ENCODE data around the gene SH3BGRL.

SH3BGRL gene

DNA sequence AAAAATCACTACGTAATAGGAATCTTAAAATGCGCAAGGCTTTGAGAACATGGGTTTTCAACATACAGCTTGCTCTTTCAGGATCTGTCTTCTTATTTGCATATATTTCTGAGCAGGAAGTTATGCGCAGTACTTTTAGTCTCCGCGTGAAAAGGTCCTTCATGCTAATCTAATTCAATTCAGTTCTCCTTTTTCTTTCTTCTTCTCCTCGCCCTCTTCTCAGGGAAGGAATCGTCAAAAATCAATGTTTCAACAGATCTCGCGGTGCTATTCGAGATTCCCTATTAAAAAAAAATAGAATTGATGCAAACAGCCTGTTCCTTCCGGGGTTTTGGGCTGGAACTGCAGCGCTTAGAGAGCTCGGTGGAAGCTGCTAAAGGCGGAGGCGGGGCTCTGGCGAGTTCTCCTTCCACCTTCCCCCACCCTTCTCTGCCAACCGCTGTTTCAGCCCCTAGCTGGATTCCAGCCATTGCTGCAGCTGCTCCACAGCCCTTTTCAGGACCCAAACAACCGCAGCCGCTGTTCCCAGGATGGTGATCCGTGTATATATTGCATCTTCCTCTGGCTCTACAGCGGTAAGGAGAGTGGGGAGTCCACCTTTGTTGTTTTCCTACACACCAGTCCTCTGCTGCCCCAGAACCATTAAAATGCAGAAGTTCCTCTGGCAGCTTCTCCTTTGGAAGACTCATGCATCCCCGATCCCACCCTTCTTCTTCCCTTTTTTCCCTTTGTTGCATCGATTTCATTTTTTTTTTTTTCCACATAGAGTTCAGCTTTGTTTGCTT lies at the start of gene SH3BGRL, which contains the start of gene HMGN5:
Gene SH3BGRL (plus strand): TSS at position 432 of the 785 bp plus-strand sequence. CDS start 99 bp downstream, at position 531.
Gene HMGN5 (minus strand): TSS at position 243 of the 785 bp plus-strand sequence. CDS start 80,364 bp downstream, outside the sequence.
- peak; percentile 61 for DNase-seq

DNA sequence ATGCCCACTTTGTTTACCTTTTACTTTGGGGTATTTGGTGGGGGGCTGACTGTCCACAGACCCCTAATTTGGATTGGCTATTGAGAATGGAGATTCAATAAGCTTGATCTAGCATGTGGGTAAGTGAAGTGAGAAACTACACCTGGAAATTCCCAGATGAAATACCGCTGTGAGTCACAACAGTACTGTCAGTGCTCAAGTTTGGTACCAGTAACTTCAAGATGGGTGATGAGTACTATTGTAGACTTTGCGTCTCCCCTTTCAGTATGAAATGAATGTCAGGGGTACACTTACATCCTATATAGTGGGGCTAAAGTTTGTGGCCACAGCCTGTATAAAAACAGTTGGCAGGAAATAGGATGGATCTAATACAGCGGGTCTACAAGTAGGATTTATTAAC lies 33.5 kb upstream of the SH3BGRL start:
- DNase-seq, result no peak

DNA sequence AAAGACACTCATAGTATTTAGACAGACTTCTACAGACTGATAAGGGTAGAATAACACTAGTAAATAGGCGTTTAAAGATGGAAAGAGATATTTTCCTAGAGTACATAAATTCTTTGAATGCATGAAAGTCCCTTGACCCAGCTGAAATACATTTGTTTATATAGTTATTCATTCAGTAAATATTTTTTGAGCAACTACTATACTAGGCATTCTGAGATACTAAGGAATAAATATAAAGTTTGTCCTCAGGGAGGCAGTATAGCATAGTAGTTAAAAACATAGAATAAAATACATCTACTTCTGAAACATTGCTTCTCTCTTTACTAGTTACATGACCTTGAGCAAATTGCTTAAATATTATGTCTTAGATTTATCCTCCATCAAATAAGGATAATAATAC lies 27.6 kb upstream of the SH3BGRL start:
- no peak for DNase-seq

DNA sequence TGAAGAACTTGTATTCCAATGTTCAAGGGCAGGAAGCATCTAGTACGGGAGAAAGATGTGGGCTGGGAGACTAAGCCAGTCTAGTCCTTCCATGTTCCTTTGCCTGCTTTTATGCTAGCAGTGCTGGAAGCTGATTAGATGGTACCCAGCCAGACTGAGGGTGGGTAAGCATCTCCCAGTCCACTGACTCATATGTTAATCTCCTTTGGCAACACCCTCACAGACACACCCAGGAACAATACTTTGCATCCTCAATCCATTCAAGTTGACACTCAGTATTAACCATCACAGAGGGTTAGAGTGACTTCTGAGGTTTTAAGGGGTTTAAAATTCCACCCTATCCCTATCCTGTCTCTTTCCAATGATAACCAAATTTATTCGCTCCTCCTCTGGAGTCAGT lies 6.6 kb upstream of the SH3BGRL start:
- DNase-seq, result no peak

DNA sequence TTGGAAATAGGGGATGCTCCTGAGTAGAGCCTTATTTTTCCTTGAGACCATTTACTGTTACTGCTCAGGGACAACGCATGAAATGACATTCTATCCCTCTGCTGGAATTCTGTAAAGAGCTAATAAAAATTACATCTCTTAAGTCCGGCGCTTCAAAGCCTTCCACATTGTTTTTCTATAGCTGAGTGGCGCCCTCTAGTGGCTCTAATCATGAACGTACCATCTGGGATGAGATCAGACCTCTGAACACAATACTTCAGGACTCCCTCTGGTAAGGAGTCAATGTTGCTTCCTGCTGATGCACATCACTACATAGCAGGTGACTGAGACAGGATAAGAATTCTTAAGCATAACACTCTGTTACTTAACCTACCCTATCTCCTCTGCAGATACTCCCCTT lies 6.2 kb upstream of the SH3BGRL start:
- peak; percentile 64 for DNase-seq

DNA sequence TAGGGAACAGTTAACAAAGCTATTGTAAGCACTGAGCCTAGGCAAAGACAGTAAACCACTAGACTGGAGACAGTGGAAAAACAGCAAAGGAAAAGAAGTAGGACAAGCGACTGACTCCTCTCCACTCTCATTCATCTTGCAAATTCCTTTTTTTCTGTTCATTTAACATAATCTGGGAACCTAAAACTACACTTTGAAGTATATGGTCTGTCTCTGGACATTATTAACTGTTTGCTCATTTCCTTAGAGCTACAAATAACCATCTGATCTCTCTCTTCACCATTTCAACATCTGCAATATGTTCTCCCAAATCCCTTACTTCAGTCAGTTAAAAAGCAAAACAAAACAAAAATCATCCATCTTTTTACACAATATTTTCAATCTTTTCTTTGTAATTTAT lies 831 bp upstream of the SH3BGRL start:
- DNase-seq, result no peak

DNA sequence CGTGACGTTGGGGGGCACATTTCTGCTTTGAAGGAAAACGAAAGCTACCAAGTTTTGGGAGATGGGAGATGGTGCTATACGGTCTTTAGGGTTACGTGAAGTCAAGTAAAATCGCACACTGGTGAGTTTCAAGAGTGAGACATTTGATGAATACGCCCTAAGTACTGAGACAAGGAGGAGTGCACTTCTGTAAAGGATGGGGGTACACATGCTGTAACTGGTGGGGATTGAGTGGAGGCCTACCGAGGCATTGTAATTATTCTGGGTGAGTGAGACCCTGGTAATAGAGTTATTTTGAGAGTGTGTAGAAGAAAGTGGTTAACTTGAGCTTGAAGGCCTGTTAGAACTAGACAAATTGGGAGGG lies 536 bp downstream of the SH3BGRL start:
- no peak for DNase-seq

DNA sequence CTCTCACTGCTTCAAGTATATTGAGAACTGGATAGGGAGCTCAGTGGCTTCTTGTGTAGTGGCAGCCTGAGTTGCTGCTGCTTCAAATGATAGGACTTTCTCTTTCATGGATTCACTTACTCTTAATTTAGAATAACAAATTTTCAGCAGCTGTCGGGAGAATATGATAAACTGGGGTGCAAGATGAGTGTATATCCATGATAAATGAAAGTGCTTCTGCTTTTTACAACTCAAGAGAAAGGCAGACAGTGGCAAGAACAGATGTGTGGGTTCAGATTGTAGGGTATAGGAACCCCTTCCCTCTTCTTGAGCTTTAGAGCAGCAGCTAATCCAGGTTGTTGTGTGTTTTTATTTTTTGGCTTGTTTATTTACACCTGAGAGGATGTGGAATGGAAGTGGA lies 1.0 kb downstream of the SH3BGRL start:
- no peak for DNase-seq

DNA sequence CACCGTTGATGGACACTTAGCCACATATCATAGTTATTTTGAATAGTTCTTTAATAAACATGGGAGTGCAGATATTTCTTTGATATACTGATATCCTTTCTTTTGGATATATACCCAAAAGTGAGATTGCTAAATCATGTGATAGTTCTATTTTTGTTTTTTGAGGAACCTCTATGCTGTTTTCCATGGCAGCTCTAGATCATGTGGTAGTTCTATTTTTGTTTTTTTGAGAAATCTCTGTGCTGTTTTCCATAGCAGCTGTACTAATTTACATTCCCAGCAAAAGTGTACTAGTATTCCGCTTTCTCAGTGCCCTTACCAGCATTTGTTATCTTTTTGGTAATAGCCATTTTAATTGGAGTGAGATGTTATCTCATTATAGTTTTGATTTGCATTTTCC lies 3.6 kb downstream of the SH3BGRL start:
- no peak for DNase-seq

DNA sequence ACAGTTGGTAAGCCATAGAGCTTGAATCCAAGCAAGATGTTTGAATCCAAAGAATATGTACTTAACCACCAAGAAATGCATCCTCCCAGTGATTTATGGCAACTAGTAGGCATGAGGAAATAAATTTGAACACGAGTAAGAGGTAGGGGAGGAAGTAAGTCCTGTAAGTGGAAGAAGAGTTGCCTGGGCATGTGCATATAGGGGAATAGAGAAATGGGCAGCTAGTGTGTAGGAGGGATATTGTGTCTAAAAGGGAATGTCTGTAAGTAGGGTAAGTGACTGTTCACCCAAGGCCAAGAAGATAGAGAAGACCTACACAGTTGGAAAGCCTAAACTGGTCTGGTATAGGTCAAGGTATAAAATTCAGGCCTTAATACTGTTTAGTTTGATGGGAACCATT lies 4.6 kb downstream of the SH3BGRL start:
- DNase-seq, result no peak

DNA sequence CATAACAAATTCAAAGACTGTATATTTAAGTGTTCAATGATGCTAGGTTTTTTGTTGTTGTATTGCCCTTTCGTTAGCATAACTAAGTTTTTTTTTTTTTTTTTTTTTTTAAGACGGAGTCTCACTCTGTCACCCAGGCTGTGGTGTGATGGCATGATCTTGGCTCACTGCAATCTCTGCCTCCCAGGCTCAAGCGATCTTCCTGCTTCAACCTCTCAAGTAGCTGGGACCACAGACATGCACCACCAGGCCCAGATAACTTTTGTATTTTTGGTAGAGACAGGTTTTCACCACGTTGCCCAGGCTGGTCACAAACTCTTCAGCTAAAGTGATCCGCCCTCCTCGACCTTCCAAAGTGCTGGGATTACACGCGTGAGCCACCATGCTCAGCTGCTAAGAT lies 7.0 kb downstream of the SH3BGRL start:
- no peak for DNase-seq

DNA sequence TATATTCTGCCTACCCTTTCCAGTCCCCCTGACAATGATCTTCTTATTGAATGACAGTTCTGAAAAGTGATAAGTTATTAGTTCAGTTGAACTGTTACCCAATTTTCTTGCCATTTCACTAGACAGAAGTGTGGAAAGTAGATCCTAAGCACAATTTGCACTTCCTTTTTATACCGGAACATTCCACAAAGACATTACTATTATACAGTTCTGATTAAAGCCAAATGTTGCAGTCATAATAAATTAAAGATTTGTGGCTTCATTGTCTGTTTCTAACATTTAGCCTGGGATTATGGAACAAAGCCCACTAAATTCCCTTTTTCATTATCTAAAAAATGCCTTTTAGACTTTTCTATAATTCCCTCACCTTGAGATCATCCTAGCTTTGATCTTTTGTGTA lies 13.8 kb downstream of the SH3BGRL start:
- DNase-seq, result no peak

DNA sequence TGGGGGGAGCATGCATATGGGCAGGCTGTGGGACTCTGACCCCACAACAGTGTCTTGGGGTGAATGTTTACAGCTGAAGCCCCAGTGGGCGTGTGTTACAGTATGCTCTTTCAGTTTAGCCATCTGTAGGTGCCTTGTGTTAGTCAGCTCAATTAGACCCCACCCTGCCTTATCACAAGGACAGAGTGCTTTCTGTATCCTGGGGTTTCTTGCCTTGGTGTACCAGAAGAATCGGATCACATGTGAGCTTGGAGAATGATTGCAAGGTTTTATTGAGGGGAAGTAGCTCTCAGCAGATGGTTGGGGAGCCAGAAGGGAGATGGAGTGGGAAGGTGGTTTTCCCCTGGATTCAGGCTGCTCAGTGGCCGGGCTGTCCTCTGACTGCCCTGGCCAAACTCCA lies 27.3 kb downstream of the SH3BGRL start:
- DNase-seq, result no peak

DNA sequence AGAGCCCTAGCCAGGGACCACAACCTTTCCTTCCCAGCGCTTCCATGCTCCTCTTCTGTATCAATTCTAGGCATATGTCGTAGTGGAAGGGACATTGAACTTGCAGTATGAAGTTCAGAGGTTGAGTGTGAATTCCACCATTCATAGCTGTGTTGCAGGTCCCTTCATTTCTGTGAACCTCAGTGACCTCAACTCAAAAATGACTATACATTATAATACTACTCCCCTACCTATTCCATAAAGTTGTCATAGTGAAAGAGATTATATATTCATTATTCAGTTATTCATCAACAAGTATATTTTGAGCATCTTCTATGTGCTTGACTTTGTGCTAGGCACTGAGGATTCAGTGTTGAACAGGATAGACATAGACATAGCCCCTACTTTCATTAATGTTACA lies 28.0 kb downstream of the SH3BGRL start:
- DNase-seq, result no peak

DNA sequence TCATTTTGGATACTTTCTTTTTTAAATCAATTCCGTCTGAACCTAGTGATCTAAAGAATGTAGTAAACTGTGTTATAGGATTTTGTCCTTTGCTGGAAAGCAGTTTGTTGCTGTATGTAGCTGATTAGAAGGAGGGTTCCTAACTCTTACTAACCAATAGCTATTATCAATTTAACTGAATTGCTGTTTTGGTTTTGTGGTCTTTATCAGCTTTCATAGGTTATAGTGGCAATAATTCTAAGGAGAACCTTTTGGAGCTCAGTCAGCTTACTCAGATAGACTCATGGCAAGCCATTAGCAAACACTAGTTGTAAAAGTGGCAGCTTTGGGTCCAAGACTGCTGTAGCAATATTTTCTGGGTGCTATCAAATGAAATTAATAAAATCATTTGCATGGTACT lies 29.6 kb downstream of the SH3BGRL start:
- DNase-seq, result no peak

DNA sequence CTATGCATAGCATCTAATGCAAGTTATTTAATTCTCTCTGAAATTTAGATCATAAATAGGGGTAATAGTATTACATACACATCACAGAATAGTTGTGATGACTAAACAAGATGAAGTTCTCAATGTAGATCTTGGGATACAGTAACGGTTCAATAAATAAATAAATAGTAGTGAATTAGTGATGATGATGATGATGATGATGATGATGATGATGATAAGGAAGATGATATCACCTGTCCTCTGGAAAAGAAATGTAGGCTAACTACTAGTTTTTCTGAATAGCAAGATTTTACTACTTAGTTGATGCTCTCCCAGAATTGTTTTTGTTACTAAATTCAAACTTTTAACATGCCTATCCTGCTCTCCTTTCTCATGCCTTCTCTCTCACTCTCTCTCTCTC lies 30.3 kb downstream of the SH3BGRL start:
- DNase-seq, result no peak

DNA sequence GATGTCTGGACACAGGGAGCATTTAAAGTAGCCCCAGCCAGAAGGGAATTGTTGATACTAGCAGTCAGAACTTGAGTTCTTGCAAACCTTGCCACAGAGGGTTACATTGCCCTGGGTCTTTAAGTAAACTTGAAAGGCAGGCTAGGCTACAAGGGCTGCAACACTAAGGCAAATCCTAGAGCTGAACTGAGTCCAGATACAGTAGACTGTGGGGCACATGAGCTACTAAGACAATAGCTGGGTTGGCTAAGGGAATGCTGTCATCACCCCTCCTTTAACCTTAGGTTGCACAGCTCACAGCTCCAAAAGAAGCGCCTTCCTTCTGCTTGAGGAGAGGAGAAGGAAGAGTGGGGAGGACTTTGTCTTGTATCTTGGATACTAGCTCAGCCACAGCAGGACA lies 35.6 kb downstream of the SH3BGRL start:
- DNase-seq, result no peak

DNA sequence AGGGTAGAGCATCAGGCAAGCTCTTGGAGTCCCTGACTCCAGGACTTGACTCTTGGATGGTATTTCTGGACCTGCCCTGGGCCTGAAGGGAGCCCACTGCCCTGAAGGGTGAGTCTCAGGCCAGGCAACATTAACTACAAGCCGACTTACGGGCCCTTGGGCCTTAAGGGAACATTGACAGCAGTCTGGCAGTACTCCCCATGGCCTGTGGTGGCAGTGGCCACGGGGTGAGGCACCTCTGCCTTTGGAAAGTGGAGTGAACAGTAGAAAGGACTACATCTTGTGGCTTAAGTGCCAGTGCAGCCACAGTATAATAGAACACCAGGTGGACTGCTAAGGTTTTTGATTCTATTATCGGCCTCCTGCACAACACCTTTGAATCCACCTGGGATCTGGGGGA lies 36.3 kb downstream of the SH3BGRL start:
- no peak for DNase-seq

DNA sequence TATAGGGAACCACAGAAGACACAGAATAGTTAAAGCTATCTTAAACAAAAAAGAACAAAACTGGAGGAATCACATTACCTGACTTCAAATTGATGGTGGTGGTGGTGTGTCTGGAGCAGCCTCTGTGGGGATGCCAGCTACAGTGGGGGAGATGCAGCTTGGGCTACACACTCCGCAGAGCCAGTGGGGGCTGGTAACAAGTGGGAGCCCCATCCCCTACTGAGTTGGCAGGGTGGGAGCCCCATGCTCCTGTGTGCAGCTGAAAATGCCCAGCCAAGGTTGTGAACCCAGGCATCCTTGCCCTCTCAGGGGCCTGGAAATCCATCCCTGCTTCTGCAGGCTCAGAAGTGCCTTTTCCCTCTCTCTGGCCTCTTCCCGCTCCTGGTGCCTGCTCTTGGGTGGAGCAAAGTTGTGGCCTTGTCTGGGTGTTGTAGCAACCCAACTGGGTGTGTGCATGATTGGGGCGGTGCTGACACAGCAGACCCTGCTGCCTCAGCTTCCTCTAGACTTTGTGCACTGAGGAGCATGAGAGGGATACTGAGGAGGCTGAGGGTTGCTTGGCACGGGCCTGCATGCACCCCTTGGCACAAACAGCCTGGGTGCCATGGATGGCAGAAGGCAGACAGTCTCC lies 38.9 kb downstream of the SH3BGRL start:
- no peak for DNase-seq

DNA sequence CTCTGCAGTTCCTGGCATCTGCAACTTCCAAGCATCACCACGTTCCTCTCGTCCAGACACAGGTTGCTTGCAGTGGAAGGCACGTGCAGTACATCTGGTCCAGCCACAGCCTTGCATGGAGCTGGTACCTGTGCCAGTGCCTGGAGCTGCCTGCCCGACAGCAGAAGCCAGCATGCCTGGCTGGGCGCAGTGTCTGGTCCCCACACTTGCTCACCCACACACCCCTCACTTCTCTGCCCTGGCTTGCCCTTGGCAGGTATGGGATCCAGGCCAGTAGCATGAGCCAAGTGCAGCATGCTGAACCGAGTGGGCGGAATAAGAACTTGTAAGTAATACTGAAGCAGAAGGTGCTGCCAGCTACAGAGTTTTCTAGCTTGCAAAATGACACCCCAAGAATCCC lies 39.9 kb downstream of the SH3BGRL start:
- DNase-seq, result no peak

DNA sequence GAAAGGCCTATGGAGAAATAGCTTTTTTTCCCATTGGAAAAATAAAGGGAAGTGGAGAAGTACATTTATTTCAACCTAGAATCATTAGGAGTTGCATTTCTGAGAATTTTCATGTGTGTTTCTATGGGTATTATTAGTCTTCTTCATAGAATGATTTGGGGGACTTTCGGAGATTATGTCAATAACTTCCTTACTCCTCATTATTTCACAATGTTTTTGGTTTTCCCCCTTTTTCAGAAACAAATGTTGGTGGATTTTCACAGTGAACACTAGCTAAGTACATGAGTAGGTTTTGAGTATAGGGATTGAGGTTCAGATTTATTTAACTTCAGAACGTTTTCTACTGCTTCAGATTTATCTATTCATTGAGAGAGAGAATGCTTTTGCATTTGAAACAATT lies 54.0 kb downstream of the SH3BGRL start:
- no peak for DNase-seq

DNA sequence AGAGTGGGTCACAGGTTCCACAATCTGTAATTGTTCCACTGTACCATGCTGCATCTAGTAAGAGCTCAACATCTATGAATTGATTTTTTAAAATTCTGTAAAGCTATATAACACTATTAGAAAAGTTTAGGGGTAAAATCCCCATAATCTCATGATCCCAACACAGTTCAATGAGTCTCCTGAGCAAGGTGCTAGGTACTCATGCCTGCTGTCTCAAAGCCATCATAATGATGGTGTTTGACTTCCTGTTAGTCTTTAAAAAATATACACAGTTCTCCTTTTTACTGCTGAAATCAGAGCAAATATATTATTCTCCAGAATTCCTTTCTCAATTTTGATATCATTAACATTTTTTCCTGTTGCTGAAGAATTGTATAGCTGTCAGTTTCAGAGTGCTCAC lies 55.9 kb downstream of the SH3BGRL start:
- DNase-seq, result no peak

DNA sequence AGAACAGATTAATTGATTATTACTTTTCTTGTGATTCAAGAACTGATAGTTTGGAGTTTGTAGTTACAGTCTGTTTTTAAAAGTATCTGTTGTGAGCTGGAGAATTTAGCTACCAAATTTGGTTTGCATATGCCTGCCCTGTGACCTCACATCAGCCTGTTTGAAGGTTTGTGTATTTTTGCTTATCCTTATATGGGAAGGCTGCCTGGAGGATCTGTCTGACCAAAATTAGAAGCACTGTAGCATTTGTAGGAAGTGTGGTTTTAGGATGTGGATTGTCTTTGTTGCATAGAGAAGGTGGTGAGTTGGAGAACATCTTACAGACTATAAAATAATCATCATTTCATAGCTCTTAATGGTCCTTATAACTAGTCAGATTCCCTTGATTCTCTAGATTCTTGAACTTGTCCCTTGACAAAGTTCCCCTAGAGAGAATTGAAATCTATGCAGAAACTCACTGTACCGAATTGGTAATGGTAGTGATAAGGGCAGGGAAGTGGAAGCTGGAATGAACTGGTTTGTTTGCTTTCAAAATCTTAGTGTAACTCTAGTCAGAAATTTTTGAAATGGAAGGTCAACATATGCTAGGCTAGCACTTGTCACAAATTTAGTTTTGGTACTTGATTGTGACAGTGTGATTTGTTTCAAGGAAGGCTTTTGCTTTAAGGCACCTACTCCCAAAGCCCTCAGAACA lies 57.3 kb downstream of the SH3BGRL start:
- DNase-seq, result no peak

DNA sequence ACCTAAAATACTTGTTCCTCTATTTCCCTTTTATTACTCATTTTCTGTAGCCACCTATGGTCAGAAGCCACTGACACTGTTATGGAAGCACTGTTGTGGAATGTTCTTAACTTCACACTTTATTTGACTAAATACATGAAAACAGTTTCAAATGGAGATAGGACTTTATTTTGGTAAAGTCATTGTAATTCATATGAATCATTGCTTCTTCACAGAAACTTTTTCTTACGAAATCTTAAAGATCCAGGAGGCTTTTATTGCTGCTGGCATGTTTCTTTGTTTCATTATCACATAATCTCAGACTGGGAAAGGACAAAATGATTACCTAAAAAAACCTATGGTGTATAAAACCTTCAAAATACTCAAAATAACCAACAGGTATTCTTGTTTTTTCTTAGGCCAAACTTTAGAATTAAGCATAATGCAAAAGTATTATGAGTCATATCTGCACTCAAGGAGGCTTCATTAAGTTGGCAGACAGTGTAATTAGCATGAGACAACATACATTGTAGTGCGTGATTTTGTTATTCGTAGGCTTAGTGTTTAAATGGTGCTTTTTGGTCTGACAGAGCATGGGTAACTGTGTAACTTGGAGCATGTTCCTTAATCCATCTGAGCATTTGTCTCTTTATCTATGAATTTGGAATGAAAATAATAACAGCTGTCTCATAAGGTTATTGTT lies 58.0 kb downstream of the SH3BGRL start:
- no peak for DNase-seq

Measured in activated gamma-delta T cell treated with Interleukin-2 at 50 U/mL for 16 hours (primary cell).